WTC11 (cell line): ENCODE data around the gene SLC22A7. TPM values are rescaled to one million over a fixed set of nuclear protein-coding genes. Genes with fewer than 3 reads are reported as not detected.

Source experiments
- ATAC-seq: fragments of 200-7000 bp; cut with Tn5 transposase; 2 replicates; pipeline ENCODE4 v1.10.0; 2021; ENCODE audit warnings: mild to moderate bottlenecking, moderate library complexity
- CTCF ChIA-PET: fragments of 300-600 bp; sonication (Branson Sonifier 250); formaldehyde crosslinking; loops from one replicate; lab custom pipeline; 2021; ENCODE audit warnings: antibody characterized with exemption; lab: Charles Lee
- POLR2A ChIA-PET: fragments of 350-600 bp; sonication (Branson Sonifier 250); formaldehyde crosslinking; loops from one replicate; lab custom pipeline; 2021; ENCODE audit warnings: antibody characterized with exemption; lab: Charles Lee
- DNase-seq: peaks from one replicate; pipeline ENCODE4 v3.0.0; 2021; ENCODE audit warnings: low spot score
- H3K27ac Mint-ChIP-seq: 2 replicates; pipeline ENCODE4 v1.8.0; 2021; ENCODE audit warnings: mixed read lengths
- H3K27me3 Mint-ChIP-seq: 2 replicates; pipeline ENCODE4 v1.8.0; 2021; ENCODE audit warnings: low read depth, mild to moderate bottlenecking, moderate library complexity, mixed read lengths
- H3K36me3 Mint-ChIP-seq: 2 replicates; pipeline ENCODE4 v1.8.0; 2021; ENCODE audit warnings: mixed read lengths
- H3K4me1 Mint-ChIP-seq: 2 replicates; pipeline ENCODE4 v1.8.0; 2022; ENCODE audit warnings: mixed read lengths
- H3K4me3 Mint-ChIP-seq: 2 replicates; pipeline ENCODE4 v1.8.0; 2021; ENCODE audit warnings: mild to moderate bottlenecking, moderate library complexity, mixed read lengths
- H3K9me3 Mint-ChIP-seq: 2 replicates; pipeline ENCODE4 v1.8.0; 2021; ENCODE audit warnings: mixed read lengths
- AFF4 ChIP-seq: sonication (generic); formaldehyde crosslinking; IDR thresholded peaks from 2 replicates; pipeline ENCODE4 v1.8.1; 2023; ENCODE audit warnings: mild to moderate bottlenecking, missing genetic modification reagents, borderline replicate concordance
- ARID4B ChIP-seq: sonication (generic); formaldehyde crosslinking; IDR thresholded peaks from 2 replicates; pipeline ENCODE4 v1.8.0; 2023; ENCODE audit warnings: missing genetic modification reagents, mild to moderate bottlenecking, borderline replicate concordance
- ATF1 ChIP-seq: sonication (generic); formaldehyde crosslinking; IDR thresholded peaks from 2 replicates; pipeline ENCODE4 v1.8.1; 2023; ENCODE audit warnings: mild to moderate bottlenecking, moderate library complexity, missing genetic modification reagents
- E2F4 ChIP-seq: sonication (generic); formaldehyde crosslinking; IDR thresholded peaks from 2 replicates; pipeline ENCODE4 v1.8.1; 2022; ENCODE audit warnings: low read depth, mild to moderate bottlenecking, moderate library complexity, missing genetic modification reagents, borderline replicate concordance
- ESRRA ChIP-seq: sonication (generic); formaldehyde crosslinking; IDR thresholded peaks from 2 replicates; pipeline ENCODE4 v1.8.1; 2022; ENCODE audit warnings: mild to moderate bottlenecking, missing genetic modification reagents, borderline replicate concordance
- GRHL2 ChIP-seq: fragments of 250-450 bp; sonication (Bioruptor Pico); IDR thresholded peaks from 2 replicates; pipeline ENCODE4 v1.8.0; 2022; ENCODE audit warnings: mild to moderate bottlenecking, moderate library complexity; ENCODE audit not compliant: insufficient replicate concordance, severe bottlenecking
- KAT7 ChIP-seq: sonication (generic); formaldehyde crosslinking; IDR thresholded peaks from 2 replicates; pipeline ENCODE4 v1.8.1; 2023; ENCODE audit warnings: missing genetic modification reagents, mild to moderate bottlenecking, borderline replicate concordance
- NR1H2 ChIP-seq: sonication (generic); formaldehyde crosslinking; IDR thresholded peaks from 2 replicates; pipeline ENCODE4 v1.9.0; 2021; ENCODE audit warnings: mild to moderate bottlenecking, moderate library complexity, missing genetic modification reagents
- RELA ChIP-seq: sonication (generic); formaldehyde crosslinking; IDR thresholded peaks from 2 replicates; pipeline ENCODE4 v1.8.1; 2022; ENCODE audit warnings: missing genetic modification reagents, mild to moderate bottlenecking, borderline replicate concordance
- SOX15 ChIP-seq: fragments of 250-450 bp; sonication (Bioruptor Pico); IDR thresholded peaks from 2 replicates; pipeline ENCODE4 v1.9.0; 2021; ENCODE audit warnings: mild to moderate bottlenecking
- TEAD4 ChIP-seq: sonication (generic); formaldehyde crosslinking; IDR thresholded peaks from 2 replicates; pipeline ENCODE4 v1.8.0; 2022; ENCODE audit warnings: mild to moderate bottlenecking, missing genetic modification reagents
- TP53 ChIP-seq: sonication (generic); formaldehyde crosslinking; IDR thresholded peaks from 2 replicates; pipeline ENCODE4 v1.8.1; 2023; ENCODE audit warnings: mild to moderate bottlenecking, missing genetic modification reagents
- USF1 ChIP-seq: sonication (generic); formaldehyde crosslinking; IDR thresholded peaks from 2 replicates; pipeline ENCODE4 v1.8.0; 2022; ENCODE audit warnings: mild to moderate bottlenecking, missing genetic modification reagents
- ZBTB21 ChIP-seq: sonication (generic); formaldehyde crosslinking; IDR thresholded peaks from 2 replicates; pipeline ENCODE4 v1.8.1; 2023; ENCODE audit warnings: mild to moderate bottlenecking, missing genetic modification reagents, borderline replicate concordance
- ZNF121 ChIP-seq: sonication (generic); formaldehyde crosslinking; IDR thresholded peaks from 2 replicates; pipeline ENCODE4 v1.8.0; 2023; ENCODE audit warnings: missing genetic modification reagents
- ZNF532 ChIP-seq: fragments of 250-450 bp; sonication (Bioruptor Pico); IDR thresholded peaks from 2 replicates; pipeline ENCODE4 v1.9.0; 2021; ENCODE audit warnings: mild to moderate bottlenecking, borderline replicate concordance
- total RNA-seq: library from RNA; stranded (reverse); gene quantifications from 3 replicates; pipeline ENCODE4 v1.2.3, GENCODE V29; 2021
- TF ChIP-seq, protein P1 (sequence below): sonication (generic); formaldehyde crosslinking; IDR thresholded peaks from 2 replicates; pipeline ENCODE4 v1.8.0; 2022; ENCODE audit warnings: mild to moderate bottlenecking, missing genetic modification reagents

The SLC22A7 gene
- total RNA-seq, 1 experiment from 2014 or later: not detected

DNA sequence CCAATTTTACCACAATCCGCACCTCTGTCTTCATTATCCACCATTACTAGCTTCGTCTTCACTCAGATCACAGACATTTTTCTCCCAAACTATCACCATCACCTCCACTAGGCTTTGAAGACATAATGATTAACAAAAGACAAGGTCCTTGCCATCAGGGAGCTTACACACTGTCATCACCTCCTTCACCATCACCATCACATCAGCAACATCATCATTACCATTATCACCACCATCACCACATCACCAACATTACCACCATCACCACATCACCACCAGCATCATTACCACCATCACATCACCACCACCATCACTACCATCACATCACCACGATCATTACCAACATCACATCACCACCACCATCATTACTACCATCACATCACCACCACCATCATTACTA, 4.4 kb upstream of the SLC22A7 start (continued):
- no peak for TF ChIP-seq ZNF532 (CRISPR knock-in tag)
- TF ChIP-seq SOX15 (CRISPR knock-in tag): no peak
- no peak for TF ChIP-seq USF1 (CRISPR knock-in tag)

GRCh38 chr6:43294536-43294935, 3.5 kb upstream of the SLC22A7 start:
- Mint-ChIP-seq H3K4me3 (no peak overlapping the region), H3K4me1 (peaks cover 11% of the 10 kb centered on the region), H3K27ac (no peak overlapping the region), H3K9me3 (no peaks in the 10 kb centered on the region), H3K36me3 (no peaks in the 10 kb centered on the region), H3K27me3 (peaks cover 5% of the 10 kb centered on the region)
- TF ChIP-seq TP53 (CRISPR knock-in tag): no peak
- no peak for TF ChIP-seq GRHL2 (CRISPR knock-in tag)
- no peak for TF ChIP-seq ZNF121 (CRISPR knock-in tag)
- no peak for TF ChIP-seq RELA (CRISPR knock-in tag)
- TF ChIP-seq ATF1 (CRISPR knock-in tag): no peak
- no peak for TF ChIP-seq ESRRA (CRISPR knock-in tag)
- TF ChIP-seq KAT7: no peak
- no peak for TF ChIP-seq NR1H2
- ATAC-seq (no peak), DNase-seq (no peak)
- POLR2A ChIA-PET: no interaction called here
- CTCF ChIA-PET: interaction anchor here (5.2 kb wide), 1 partner anchor 7 kb away, joined by 49 read pairs; no protein-coding TSS in a partner anchor

- ChIA-PET CTCF (interaction anchor here (2.5 to 5.2 kb wide), 2 partner anchors 8 to 61 kb away, joined by 7 to 49 read pairs; no protein-coding TSS in a partner anchor), POLR2A (no interaction called here)
- ATAC-seq (no peak), DNase-seq (no peak)
- Mint-ChIP-seq H3K27ac (no peak overlapping the region), H3K27me3 (peaks cover 5% of the 10 kb centered on the region), H3K36me3 (no peaks in the 10 kb centered on the region), H3K4me1 (peaks cover 11% of the 10 kb centered on the region), H3K4me3 (no peak overlapping the region), H3K9me3 (no peaks in the 10 kb centered on the region)
- TF ChIP-seq ZNF121 (CRISPR knock-in tag) (no peak), ZBTB21 (CRISPR knock-in tag) (no peak), ARID4B (no peak), NR1H2 (no peak), AFF4 (no peak), E2F4 (CRISPR knock-in tag) (no peak), TEAD4 (CRISPR knock-in tag) (no peak)
- TF ChIP-seq, protein P1, sequence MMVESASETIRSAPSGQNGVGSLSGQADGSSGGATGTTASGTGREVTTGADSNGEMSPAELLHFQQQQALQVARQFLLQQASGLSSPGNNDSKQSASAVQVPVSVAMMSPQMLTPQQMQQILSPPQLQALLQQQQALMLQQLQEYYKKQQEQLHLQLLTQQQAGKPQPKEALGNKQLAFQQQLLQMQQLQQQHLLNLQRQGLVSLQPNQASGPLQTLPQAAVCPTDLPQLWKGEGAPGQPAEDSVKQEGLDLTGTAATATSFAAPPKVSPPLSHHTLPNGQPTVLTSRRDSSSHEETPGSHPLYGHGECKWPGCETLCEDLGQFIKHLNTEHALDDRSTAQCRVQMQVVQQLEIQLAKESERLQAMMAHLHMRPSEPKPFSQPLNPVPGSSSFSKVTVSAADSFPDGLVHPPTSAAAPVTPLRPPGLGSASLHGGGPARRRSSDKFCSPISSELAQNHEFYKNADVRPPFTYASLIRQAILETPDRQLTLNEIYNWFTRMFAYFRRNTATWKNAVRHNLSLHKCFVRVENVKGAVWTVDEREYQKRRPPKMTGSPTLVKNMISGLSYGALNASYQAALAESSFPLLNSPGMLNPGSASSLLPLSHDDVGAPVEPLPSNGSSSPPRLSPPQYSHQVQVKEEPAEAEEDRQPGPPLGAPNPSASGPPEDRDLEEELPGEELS (CRISPR knock-in tag): no peak
These were observed 2.6 kb upstream of the SLC22A7 start for GRCh38 chr6:43295456-43295855.
